Measurements from ENCODE around the gene TPSB2. TPM values are rescaled to one million over a fixed set of nuclear protein-coding genes. Genes with fewer than 3 reads are reported as not detected.
"Not testable (repeated sequence)": the region's sequence is repeated elsewhere in the genome, so short reads cannot be mapped to it uniquely, and the experiment has no call there.

The TPSB2 gene
- total and polyA plus RNA-seq, 9 of the 15 experiments (the other 6 are each of a cell fraction or from before 2014, with no cell fraction given): 0.18 TPM; not detected in 8

GRCh38 chr16:1188432-1189189 is 41.4 kb downstream of the TPSB2 start (continued):
- TF ChIP-seq, protein P1, sequence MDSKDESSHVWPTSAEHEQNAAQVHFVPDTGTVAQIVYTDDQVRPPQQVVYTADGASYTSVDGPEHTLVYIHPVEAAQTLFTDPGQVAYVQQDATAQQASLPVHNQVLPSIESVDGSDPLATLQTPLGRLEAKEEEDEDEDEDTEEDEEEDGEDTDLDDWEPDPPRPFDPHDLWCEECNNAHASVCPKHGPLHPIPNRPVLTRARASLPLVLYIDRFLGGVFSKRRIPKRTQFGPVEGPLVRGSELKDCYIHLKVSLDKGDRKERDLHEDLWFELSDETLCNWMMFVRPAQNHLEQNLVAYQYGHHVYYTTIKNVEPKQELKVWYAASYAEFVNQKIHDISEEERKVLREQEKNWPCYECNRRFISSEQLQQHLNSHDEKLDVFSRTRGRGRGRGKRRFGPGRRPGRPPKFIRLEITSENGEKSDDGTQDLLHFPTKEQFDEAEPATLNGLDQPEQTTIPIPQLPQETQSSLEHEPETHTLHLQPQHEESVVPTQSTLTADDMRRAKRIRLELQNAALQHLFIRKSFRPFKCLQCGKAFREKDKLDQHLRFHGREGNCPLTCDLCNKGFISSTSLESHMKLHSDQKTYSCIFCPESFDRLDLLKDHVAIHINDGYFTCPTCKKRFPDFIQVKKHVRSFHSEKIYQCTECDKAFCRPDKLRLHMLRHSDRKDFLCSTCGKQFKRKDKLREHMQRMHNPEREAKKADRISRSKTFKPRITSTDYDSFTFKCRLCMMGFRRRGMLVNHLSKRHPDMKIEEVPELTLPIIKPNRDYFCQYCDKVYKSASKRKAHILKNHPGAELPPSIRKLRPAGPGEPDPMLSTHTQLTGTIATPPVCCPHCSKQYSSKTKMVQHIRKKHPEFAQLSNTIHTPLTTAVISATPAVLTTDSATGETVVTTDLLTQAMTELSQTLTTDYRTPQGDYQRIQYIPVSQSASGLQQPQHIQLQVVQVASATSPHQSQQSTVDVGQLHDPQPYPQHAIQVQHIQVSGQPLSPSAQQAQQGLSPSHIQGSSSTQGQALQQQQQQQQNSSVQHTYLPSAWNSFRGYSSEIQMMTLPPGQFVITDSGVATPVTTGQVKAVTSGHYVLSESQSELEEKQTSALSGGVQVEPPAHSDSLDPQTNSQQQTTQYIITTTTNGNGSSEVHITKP (IDR thresholded peaks at IDR 0.05; ENCODE audit: partially characterized antibody): no peak
- TF ChIP-seq DMBX1 (CRISPR knock-in tag; IDR thresholded peaks at IDR 0.05; ENCODE audit: borderline replicate concordance): no peak
- no peak for TF ChIP-seq HBP1 (CRISPR knock-in tag; IDR thresholded peaks at IDR 0.05)
- no peak for TF ChIP-seq RNF2 (IDR thresholded peaks at IDR 0.05)
- TF ChIP-seq FOXA3 (CRISPR knock-in tag; conservative IDR thresholded peaks at IDR 0.05 in 1 of 2, IDR thresholded peaks at IDR 0.05 in 1 of 2): no peak
- no peak for TF ChIP-seq SMARCA5 (IDR thresholded peaks at IDR 0.05)

- intact Hi-C loops (cut with micrococcal nuclease); H2AFZ ChIP-seq (ENCODE audit: low read depth, low read length); H3K27ac ChIP-seq (ENCODE audit: extremely low read depth, low read depth, low read length); DNase-seq (ENCODE audit: extremely low read depth in 1 of 4, low spot score in 3 of 4); in situ Hi-C loops (cut with MboI); CTCF ChIA-PET (ENCODE audit: low intra/inter-chr PET ratio); H3K36me3 ChIP-seq (ENCODE audit: control insufficient read depth, insufficient read depth, low read length); H3K9ac ChIP-seq (ENCODE audit: insufficient read depth in 1 of 2, low read depth in 2 of 2, low read length in 2 of 2); H3K9me1 ChIP-seq (ENCODE audit: control insufficient read depth, insufficient read depth, low read length); H3K79me2 ChIP-seq (ENCODE audit: control insufficient read depth, insufficient read depth, low read length); H3K4me2 ChIP-seq (ENCODE audit: insufficient read depth, low read length); BruUV-seq (replicated peaks); ATAC-seq; FAIRE-seq; POLR2A ChIA-PET; H3K9me3 ChIP-seq (replicated peaks; ENCODE audit: control insufficient read depth, insufficient read depth, low read depth, low read length); H3K4me3 ChIP-seq: not testable (repeated sequence)
- Histone ChIP-seq H3K27me3 (ENCODE audit: control insufficient read depth in 2 of 2, insufficient read depth in 2 of 2, low read length in 2 of 2) (peaks cover 9 to 60% of the 10 kb centered on the region in 2 experiments; a peak in 3 of 5 replicates), H3K4me1 (replicated peaks in 1 of 2; ENCODE audit: control insufficient read depth in 2 of 2, insufficient read depth in 2 of 2, low read length in 2 of 2) (peaks cover 0 to 52% of the 10 kb centered on the region in 2 experiments; a peak in 2 of 5 replicates), H4K20me1 (replicated peaks; ENCODE audit: control insufficient read depth, insufficient read depth, low read length) (peaks cover 15% of the 10 kb centered on the region)
- WGBS (ENCODE audit: insufficient coverage, low coverage, missing lambda C conversion rate): 6% methylated on average over 5 of the region's 86 CpGs
These were observed 44.4 kb downstream of the TPSB2 start for GRCh38 chr16:1185460-1186207.

Measured in K562 (cell line).